Measurements from ENCODE around the gene FRK.
"Not testable (repeated sequence)": the region's sequence is repeated elsewhere in the genome, so short reads cannot be mapped to it uniquely, and the experiment has no call there.

The FRK gene

GRCh38 chr6:115944829-115945228 lies 115.9 kb downstream of the FRK start:
- not testable (repeated sequence) for DNase-seq (ENCODE audit: low spot score)

GRCh38 chr6:115937502-115937901 lies 123.2 kb downstream of the FRK start:
- DNase-seq (ENCODE audit: low spot score), result not testable (repeated sequence)

- no peak for DNase-seq (ENCODE audit: low spot score)
Measured at GRCh38 chr6:115935361-115935760, 125.3 kb downstream of the FRK start.

- DNase-seq (ENCODE audit: low spot score), result no peak
Measured at GRCh38 chr6:115934829-115935228, 125.9 kb downstream of the FRK start.

GRCh38 chr6:115934145-115934544 lies 126.5 kb downstream of the FRK start:
- DNase-seq (ENCODE audit: low spot score), result no peak

GRCh38 chr6:115932481-115932880 lies 128.2 kb downstream of the FRK start:
- DNase-seq (ENCODE audit: low spot score), result no peak

- DNase-seq (ENCODE audit: low spot score), result not testable (repeated sequence)
Measured at GRCh38 chr6:115928000-115928399, 132.7 kb downstream of the FRK start.

GRCh38 chr6:115922971-115923370 lies 137.7 kb downstream of the FRK start:
- DNase-seq (ENCODE audit: low spot score), result no peak

- no peak for DNase-seq (ENCODE audit: low spot score)
Measured at GRCh38 chr6:115914098-115914497, 146.6 kb downstream of the FRK start.

- DNase-seq (ENCODE audit: low spot score), result no peak
Measured at GRCh38 chr6:115909923-115910546, 150.7 kb downstream of the FRK start.

- DNase-seq (ENCODE audit: low spot score), result no peak
Measured at GRCh38 chr6:115908906-115909559, 151.7 kb downstream of the FRK start.

- DNase-seq (ENCODE audit: low spot score), result no peak
Measured at GRCh38 chr6:115905471-115905870, 155.2 kb downstream of the FRK start.

- DNase-seq (ENCODE audit: low spot score), result no peak
Measured at GRCh38 chr6:115902436-115902835, 158.3 kb downstream of the FRK start.

GRCh38 chr6:115901896-115902295 lies 158.8 kb downstream of the FRK start:
- DNase-seq (ENCODE audit: low spot score), result no peak

- no peak for DNase-seq (ENCODE audit: low spot score)
Measured at GRCh38 chr6:115899730-115900282, 160.9 kb downstream of the FRK start.

GRCh38 chr6:115898246-115898645 lies 162.4 kb downstream of the FRK start:
- no peak for DNase-seq (ENCODE audit: low spot score)

- DNase-seq (ENCODE audit: low spot score), result peak; percentile 4
Measured at GRCh38 chr6:115896538-115897129, 164.1 kb downstream of the FRK start.

GRCh38 chr6:115894426-115894992 lies 166.2 kb downstream of the FRK start:
- no peak for DNase-seq (ENCODE audit: low spot score)

- no peak for DNase-seq (ENCODE audit: low spot score)
Measured at GRCh38 chr6:115891750-115892149, 168.9 kb downstream of the FRK start.

GRCh38 chr6:115891111-115891669 lies 169.5 kb downstream of the FRK start:
- no peak for DNase-seq (ENCODE audit: low spot score)

GRCh38 chr6:115890238-115890637 lies 170.5 kb downstream of the FRK start:
- no peak for DNase-seq (ENCODE audit: low spot score)

- not testable (repeated sequence) for DNase-seq (ENCODE audit: low spot score)
Measured at GRCh38 chr6:115888687-115889470, 171.8 kb downstream of the FRK start.

Data from germinal center (tissue), 1 donor.